Measurements from ENCODE around the gene BEST2.
A peak's percentile ranks its signal among the peaks of the same experiment; 100 is the strongest.

BEST2 gene

GRCh38 chr19:12731337-12731736, 20.3 kb upstream of the BEST2 start:
- no peak for DNase-seq

- peak; percentile 45 for DNase-seq
Observed at GRCh38 chr19:12733369-12734214, 18.0 kb upstream of the BEST2 start.

GRCh38 chr19:12736995-12737834, 14.4 kb upstream of the BEST2 start, which contains the start of gene GET3:
GET3 (plus strand) TSS chr19:12737497; CDS start chr19:12737506, 9 bp downstream.
- peak; percentile 86 for DNase-seq

GRCh38 chr19:12737835-12738351, 13.7 kb upstream of the BEST2 start:
- DNase-seq, result no peak

GRCh38 chr19:12745166-12745897, 6.3 kb upstream of the BEST2 start:
- no peak for DNase-seq

GRCh38 chr19:12748489-12748888, 3.1 kb upstream of the BEST2 start:
- no peak for DNase-seq

GRCh38 chr19:12749938-12750521, 1.6 kb upstream of the BEST2 start:
- no peak for DNase-seq

GRCh38 chr19:12750851-12751250, 740 bp upstream of the BEST2 start:
- DNase-seq, result no peak

GRCh38 chr19:12752056-12752781, 628 bp downstream of the BEST2 start:
- no peak for DNase-seq

GRCh38 chr19:12754465-12755196, 3.0 kb downstream of the BEST2 start:
- DNase-seq, result no peak

- no peak for DNase-seq
Observed at GRCh38 chr19:12756150-12756883, 4.7 kb downstream of the BEST2 start.

GRCh38 chr19:12757544-12758274, 6.1 kb downstream of the BEST2 start:
- DNase-seq, result peak; percentile 67

- DNase-seq, result no peak
Observed at GRCh38 chr19:12759686-12760085, 8.1 kb downstream of the BEST2 start.

GRCh38 chr19:12763100-12763499, 11.5 kb downstream of the BEST2 start:
- DNase-seq, result no peak

- no peak for DNase-seq
Observed at GRCh38 chr19:12764698-12765097, 13.1 kb downstream of the BEST2 start.

GRCh38 chr19:12766051-12766521, 14.5 kb downstream of the BEST2 start:
- peak; percentile 81 for DNase-seq

GRCh38 chr19:12767150-12767549, 15.6 kb downstream of the BEST2 start:
- no peak for DNase-seq

GRCh38 chr19:12767666-12768065, 16.1 kb downstream of the BEST2 start:
- DNase-seq, result no peak

- peak; percentile 78 for DNase-seq
Observed at GRCh38 chr19:12769689-12770088, 18.1 kb downstream of the BEST2 start.
